ENCODE data around the gene NFIC.
"Not testable (repeated sequence)": the region's sequence is repeated elsewhere in the genome, so short reads cannot be mapped to it uniquely, and the experiment has no call there.

NFIC gene

GRCh38 chr19:3451451-3451866 is 85.1 kb downstream of the NFIC start:
- no peak for DNase-seq (ENCODE audit: low read depth in 3 of 3)

DNA sequence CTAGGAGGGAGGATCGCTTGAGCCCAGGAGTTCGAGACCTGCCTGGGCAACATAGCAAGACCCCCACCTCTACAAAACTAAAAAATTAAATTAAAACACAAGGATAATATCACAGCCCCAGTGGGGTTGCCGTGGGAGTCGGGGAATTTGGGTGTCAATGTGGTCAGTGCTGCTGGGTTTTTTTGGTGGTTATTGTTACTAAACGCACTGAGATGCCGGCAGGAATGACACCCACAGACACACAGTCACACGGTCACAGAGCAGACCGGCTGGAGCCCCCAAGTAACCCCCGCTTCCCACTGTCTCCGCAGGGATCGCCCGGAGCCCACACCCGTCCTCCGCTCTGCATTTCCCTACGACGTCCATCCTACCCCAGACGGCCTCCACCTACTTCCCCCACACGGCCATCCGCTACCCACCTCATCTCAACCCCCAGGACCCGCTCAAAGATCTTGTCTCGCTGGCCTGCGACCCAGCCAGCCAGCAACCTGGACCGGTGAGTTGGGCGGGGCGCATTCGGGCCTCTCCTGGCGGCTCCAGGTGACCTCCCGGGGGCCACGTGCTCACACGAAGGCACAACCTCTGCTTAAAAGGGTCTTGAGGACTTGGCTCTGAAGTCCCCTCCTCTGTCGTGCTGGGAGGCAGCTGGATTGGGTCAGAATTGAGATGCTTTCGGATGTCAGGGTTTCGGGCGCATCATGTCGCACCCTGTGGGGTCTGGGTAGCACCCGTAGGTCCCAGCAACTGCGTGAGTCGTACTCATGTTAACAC is 86.0 kb downstream of the NFIC start:
- no peak for DNase-seq (ENCODE audit: low read depth in 3 of 3)

DNA sequence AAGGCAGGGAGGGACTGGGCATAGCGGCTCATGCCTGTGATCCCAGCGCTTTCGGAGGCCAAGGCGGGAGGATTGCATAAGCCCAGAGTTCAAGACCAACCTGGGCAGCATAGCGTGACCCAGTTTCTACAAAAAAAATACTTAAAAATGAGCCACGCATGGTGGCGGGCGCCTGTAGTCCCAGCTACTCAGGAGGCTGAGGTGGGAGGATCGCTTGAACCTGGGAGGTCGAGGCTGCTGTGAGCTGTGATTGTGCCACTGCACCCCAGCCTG is 86.5 kb downstream of the NFIC start:
- DNase-seq (ENCODE audit: low read depth in 3 of 3): not testable (repeated sequence)

- no peak for DNase-seq (ENCODE audit: low read depth in 3 of 3)
Observed at GRCh38 chr19:3453840-3454239, 87.5 kb downstream of the NFIC start.

DNA sequence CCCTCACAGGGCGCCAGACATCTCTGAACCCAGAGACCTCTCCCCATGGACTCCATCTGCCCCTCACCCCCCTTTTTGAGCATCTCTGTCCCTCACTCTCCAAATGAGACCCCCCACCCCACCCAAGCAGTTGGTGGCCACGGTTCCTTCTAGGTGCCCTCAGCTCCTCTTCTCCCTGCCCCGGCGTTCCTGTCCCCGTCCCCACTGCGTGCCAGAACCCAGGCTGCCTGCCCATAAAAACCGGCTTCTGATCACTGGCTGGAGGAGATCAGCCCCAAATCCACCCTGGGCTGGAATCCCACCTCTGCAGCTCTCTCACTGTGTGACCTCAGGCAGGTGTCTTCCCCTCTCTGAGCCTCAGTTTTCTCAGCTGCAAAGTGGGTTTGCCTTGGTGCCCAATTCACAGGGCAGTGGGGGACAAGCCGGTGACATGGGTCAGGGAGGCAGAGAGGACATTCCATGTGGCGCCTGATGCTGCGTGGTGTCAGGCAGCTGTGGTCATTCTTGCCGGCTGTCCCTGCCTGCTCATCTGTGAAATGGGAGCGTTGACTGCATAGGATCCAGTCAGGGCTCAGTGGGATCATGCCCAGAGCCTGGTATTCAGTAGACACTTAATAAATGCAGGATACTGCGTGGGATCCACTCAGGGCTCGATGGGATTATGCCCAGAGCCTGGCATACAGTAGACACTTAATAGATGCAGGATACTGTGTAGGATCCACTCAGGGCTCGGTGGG is 88.4 kb downstream of the NFIC start:
- no peak for DNase-seq (ENCODE audit: low read depth in 3 of 3)

- no peak for DNase-seq (ENCODE audit: low read depth in 3 of 3)
Observed at GRCh38 chr19:3455393-3455955, 89.1 kb downstream of the NFIC start.

GRCh38 chr19:3455960-3456601 is 89.7 kb downstream of the NFIC start:
- DNase-seq (ENCODE audit: low read depth in 3 of 3): no peak

DNA sequence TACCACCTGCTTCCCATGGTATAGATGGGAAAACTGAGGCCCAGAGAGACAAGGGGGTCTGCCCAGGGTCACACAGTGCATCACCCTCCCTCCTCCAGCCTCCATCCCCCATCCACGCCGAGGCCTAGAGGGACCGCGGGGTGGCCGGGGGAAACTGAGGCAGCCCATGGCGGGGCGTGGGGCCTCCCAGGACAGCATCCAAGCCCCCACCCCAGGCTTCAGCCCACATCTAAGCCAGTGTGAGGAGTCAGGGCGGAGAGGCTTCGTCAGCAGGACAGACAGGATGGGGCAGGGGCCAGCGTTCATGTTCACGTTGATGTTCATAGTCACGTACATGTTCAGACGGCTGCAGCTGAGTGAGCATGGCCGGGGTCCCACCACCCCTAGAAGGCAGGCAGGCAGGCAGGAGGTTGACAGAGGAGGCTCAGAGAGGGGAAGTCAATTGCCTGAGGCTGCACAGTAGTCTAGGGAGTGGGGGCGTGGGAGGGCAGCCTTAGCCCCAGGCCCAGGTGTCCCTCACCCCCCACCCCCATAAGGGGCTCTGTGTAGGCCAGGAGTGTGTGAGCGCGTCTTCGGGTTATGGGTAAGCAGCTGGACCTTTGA is 90.6 kb downstream of the NFIC start:
- DNase-seq (ENCODE audit: low read depth in 3 of 3): no peak

- no peak for DNase-seq (ENCODE audit: low read depth in 3 of 3)
Observed at GRCh38 chr19:3457528-3458228, 91.3 kb downstream of the NFIC start.

DNA sequence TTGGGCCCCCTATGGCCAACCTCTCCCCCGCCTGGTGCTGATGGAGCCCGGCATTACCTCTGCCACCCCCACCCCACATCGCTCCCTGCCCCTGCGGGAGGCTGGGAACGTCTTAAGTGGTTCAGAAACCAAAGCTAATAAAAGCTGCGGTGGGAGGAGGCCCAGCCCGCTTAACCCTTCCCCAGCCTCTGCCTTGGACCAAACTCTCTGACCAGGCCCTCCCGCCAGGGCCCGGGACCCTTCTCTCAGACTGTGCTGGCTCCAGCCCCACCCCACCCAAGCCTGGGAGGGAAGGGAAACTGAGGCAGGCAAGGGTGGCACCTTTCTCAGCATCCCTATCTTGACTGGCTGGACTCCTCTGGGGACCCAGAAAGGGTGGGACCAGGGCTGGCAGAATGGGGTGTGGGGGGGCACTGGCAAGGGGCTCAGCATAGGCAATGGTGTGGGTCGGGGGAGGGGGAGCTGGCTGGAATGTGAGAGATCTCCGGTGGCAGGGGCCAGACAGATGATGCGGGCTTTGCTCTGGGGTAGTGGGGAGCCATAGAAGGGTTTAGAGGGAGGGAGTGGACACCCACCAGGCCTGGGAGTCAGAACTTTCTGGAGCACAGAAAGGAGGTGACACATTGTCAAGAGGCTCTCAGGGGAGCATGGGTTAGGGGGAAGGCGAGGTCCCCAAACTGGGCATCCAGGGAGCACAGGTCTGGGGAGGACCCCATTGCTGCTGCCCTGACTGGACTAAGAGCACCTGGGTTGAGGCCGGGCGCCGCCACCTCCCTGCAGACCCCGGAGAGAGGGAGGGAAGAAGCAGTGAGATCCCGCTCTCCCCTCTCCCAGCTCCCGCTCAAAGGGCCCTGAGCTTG is 92.1 kb downstream of the NFIC start:
- no peak for DNase-seq (ENCODE audit: low read depth in 3 of 3)

GRCh38 chr19:3459089-3459881 is 92.9 kb downstream of the NFIC start:
- DNase-seq (ENCODE audit: low read depth in 3 of 3): no peak

GRCh38 chr19:3459965-3460582 is 93.7 kb downstream of the NFIC start:
- DNase-seq (ENCODE audit: low read depth in 3 of 3): no peak

DNA sequence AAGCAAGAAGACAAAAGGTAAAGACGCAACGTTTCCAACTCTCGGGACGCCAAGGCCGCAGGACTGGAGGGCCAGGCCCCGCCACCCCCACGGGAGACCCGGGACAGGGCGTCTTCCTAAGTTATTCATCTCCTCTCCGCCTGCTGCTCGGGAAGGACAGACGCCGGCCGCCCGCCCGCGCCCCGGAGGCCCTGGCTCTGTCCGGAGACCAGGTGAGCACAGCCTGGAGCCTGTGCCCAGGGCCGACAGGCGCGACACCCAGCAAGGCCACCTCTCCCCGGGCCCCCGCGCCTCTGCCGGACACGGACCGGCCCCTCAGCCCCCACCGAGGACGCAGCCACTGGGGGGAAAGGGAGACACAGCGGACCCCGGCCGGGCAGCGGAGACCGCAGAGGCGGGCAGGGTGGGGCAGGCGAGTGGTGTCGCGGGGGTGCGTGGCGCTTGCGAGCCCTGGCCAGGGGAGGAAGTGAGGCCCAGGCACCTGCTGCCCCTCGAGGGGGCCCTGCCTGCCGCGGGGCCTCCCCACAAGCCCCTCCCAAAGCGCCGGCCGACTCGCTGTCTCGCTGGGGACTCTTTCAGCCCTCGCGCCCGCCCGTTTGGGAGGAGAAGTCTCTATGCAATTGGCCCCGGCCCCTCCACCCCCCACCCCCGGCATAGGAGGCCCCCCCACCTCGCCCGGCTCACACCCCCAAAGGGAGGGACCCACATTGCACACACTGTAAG is 96.8 kb downstream of the NFIC start:
- no peak for DNase-seq (ENCODE audit: low read depth in 3 of 3)

- DNase-seq (ENCODE audit: low read depth in 3 of 3): no peak
Observed at GRCh38 chr19:3463714-3464586, 97.6 kb downstream of the NFIC start.

- no peak for DNase-seq (ENCODE audit: low read depth in 3 of 3)
Observed at GRCh38 chr19:3464587-3465235, 98.3 kb downstream of the NFIC start.

DNA sequence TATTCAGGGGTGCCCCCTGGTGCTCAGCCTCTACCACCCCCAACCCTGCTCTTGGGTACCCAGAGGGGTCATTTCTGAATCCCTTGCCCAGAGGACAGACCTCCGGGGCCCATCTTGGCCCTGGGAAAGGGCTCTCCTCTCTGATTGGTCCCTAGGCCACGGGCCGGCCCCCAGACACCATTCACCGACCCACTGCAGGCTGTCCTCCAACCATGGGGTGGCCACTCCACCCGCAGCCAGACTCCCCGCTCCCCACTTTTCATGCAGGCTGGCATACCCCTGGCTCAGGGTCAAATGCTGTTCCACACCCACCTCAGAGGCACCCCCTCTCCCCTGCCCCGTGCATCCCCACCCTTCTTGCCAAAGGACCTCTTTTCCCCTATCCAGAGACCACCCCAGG is 99.2 kb downstream of the NFIC start:
- no peak for DNase-seq (ENCODE audit: low read depth in 3 of 3)

GRCh38 chr19:3466635-3467034 is 100.3 kb downstream of the NFIC start:
- no peak for DNase-seq (ENCODE audit: low read depth in 3 of 3)

Measured in stimulated activated CD4-positive, alpha-beta T cell treated with anti-CD3 and anti-CD28 coated beads, TNF-alpha, amount 100 ng/mL, for 48 hours (primary cell).